Vagina (tissue), 2 donors: ENCODE results near the gene EFNA3.

Source experiments
- CTCF ChIP-seq, 3 experiments: fragments of 450-650 bp in 2 of 3; fragments of 200-600 bp in 1 of 3; sonication (generic) in 1 of 3; IDR thresholded peaks; one replicate each; pipeline ENCODE4 v1.5.1; 2017 to 2019; ENCODE audit warnings: antibody characterized with exemption in 3 of 3, mild to moderate bottlenecking in 2 of 3, moderate library complexity in 2 of 3
- POLR2A ChIP-seq, 2 donors: fragments of 450-650 bp; IDR thresholded peaks; one replicate each; pipeline ENCODE4 v1.6.1; 2017; ENCODE audit warnings: antibody characterized with exemption in 2 of 2, mild to moderate bottlenecking in 2 of 2, moderate library complexity in 2 of 2

GRCh38 chr1:155134880-155135414 is 56.3 kb downstream of the EFNA3 start:
- TF ChIP-seq POLR2A (IDR thresholded peaks at IDR 0.05) (no peak), CTCF (IDR thresholded peaks at IDR 0.05) (no peak)
